H1 (cell line): ENCODE measurements around the gene CDH16. TPM values are rescaled to one million over a fixed set of nuclear protein-coding genes. Genes with fewer than 3 reads are reported as not detected.

Source experiments
- CTCF ChIA-PET: fragments of 300-600 bp; sonication (Branson Sonifier 250); formaldehyde crosslinking; loops from one replicate; lab custom pipeline; 2021; ENCODE audit not compliant: partially characterized antibody; lab: Charles Lee
- POLR2A ChIA-PET: fragments of 300-600 bp; sonication (Branson Sonifier 250); formaldehyde crosslinking; loops from one replicate; lab custom pipeline; 2021; ENCODE audit warnings: inconsistent platforms; ENCODE audit not compliant: partially characterized antibody; lab: Charles Lee
- DNase-seq, 2 experiments: peaks; one replicate each; pipeline versions ENCODE4 v3.0.0 to v3.0.0-alpha.2; 2010 to 2022; ENCODE audit warnings: low spot score in 2 of 2, low read depth in 1 of 2, mixed read lengths in 1 of 2
- FAIRE-seq: peaks from 2 replicates; lab custom pipeline; 2011; peaks lifted over from hg19 to GRCh38; lab: Jason Lieb, UNC
- H2AFZ ChIP-seq: 2 replicates; pipeline ENCODE4 v1.8.1; 2012; ENCODE audit warnings: low read length, inconsistent platforms
- H2AK5ac ChIP-seq: 2 replicates; pipeline ENCODE4 v1.6.1; 2013; ENCODE audit warnings: low read depth, low read length
- H2BK120ac ChIP-seq: replicated peaks from 2 replicates; pipeline ENCODE3; 2013; ENCODE audit warnings: low read depth, low read length, inconsistent platforms
- H2BK12ac ChIP-seq: 2 replicates; pipeline ENCODE4 v1.6.1; 2013; ENCODE audit warnings: low read depth, low read length
- H2BK15ac ChIP-seq: 2 replicates; pipeline ENCODE4 v1.6.1; 2013; ENCODE audit warnings: low read length
- H2BK20ac ChIP-seq: 2 replicates; pipeline ENCODE4 v1.6.1; 2013; ENCODE audit warnings: low read length
- H2BK5ac ChIP-seq: 2 replicates; pipeline ENCODE4 v1.6.1; 2013; ENCODE audit warnings: low read depth, low read length
- H3K14ac ChIP-seq: 2 replicates; pipeline ENCODE4 v1.6.1; 2013; ENCODE audit warnings: inconsistent platforms; ENCODE audit not compliant: insufficient read length
- H3K18ac ChIP-seq: 2 replicates; pipeline ENCODE4 v1.6.1; 2013; ENCODE audit warnings: low read length; ENCODE audit errors: extremely low read depth
- H3K23ac ChIP-seq: 2 replicates; pipeline ENCODE4 v1.6.1; 2013; ENCODE audit warnings: inconsistent platforms; ENCODE audit not compliant: insufficient read length
- H3K23me2 ChIP-seq: 2 replicates; pipeline ENCODE4 v1.6.1; 2013; ENCODE audit warnings: low read depth, low read length
- H3K27ac ChIP-seq: 2 replicates; pipeline ENCODE4 v1.6.1; 2011; ENCODE audit warnings: low read depth, low read length, inconsistent platforms
- H3K27me3 ChIP-seq, 4 experiments: replicated peaks in 1 of 4; 1 replicate in 1 of 4; 2 replicates in 3 of 4; pipeline versions ENCODE4 v1.6.1 to v1.8.1; 2011 to 2013; ENCODE audit warnings: low read length in 3 of 4, mild to moderate bottlenecking in 3 of 4, inconsistent platforms in 2 of 4, mixed read lengths in 2 of 4, moderate library complexity in 1 of 4; ENCODE audit not compliant: control insufficient read depth in 3 of 4, insufficient read depth in 3 of 4; ENCODE audit errors: extremely low read depth in 1 of 4
- H3K36me3 ChIP-seq, 4 experiments: 2 replicates each; pipeline versions ENCODE4 v1.6.1 to v1.8.1; 2011 to 2013; ENCODE audit warnings: mild to moderate bottlenecking in 4 of 4, low read length in 3 of 4, moderate library complexity in 2 of 4, control low read depth in 1 of 4, inconsistent platforms in 1 of 4; ENCODE audit not compliant: insufficient read depth in 4 of 4, control insufficient read depth in 2 of 4
- H3K4ac ChIP-seq: replicated peaks from 2 replicates; pipeline ENCODE3; 2013; ENCODE audit warnings: low read length, low read depth, mixed read lengths, inconsistent platforms; ENCODE audit not compliant: insufficient read length
- H3K4me1 ChIP-seq, 4 experiments: replicated peaks in 1 of 4; 1 replicate in 1 of 4; 2 replicates in 3 of 4; pipeline versions ENCODE4 v1.6.1 to v1.8.1; 2011 to 2013; ENCODE audit warnings: low read length in 3 of 4, inconsistent platforms in 2 of 4, mixed read lengths in 1 of 4; ENCODE audit not compliant: insufficient read depth in 4 of 4, control insufficient read depth in 3 of 4
- H3K4me2 ChIP-seq, 2 experiments: 2 replicates each; pipeline versions ENCODE4 v1.6.1 to v1.8.1; 2011 to 2013; ENCODE audit warnings: low read depth in 2 of 2, low read length in 2 of 2, control low read depth in 1 of 2, inconsistent platforms in 1 of 2, mild to moderate bottlenecking in 1 of 2; ENCODE audit not compliant: insufficient read depth in 1 of 2
- H3K4me3 ChIP-seq, 4 experiments: fragments of 200-600, 300-600 bp in 1 of 4; sonication (generic), shearing (Covaris generic), sonication (Bioruptor Twin) in 1 of 4; 2 replicates each; pipeline versions ENCODE4 v1.5.1 to v1.8.1; 2011 to 2016; ENCODE audit warnings: low read length in 4 of 4, low read depth in 3 of 4, control low read depth in 2 of 4, inconsistent platforms in 2 of 4, mild to moderate bottlenecking in 2 of 4, mixed read lengths in 1 of 4, moderate library complexity in 1 of 4; ENCODE audit not compliant: insufficient read depth in 2 of 4; ENCODE audit errors: extremely low read depth in 1 of 4
- H3K56ac ChIP-seq: replicated peaks from 2 replicates; pipeline ENCODE3; 2013; ENCODE audit warnings: low read depth, mild to moderate bottlenecking, mixed read lengths, low read length, inconsistent platforms; ENCODE audit not compliant: insufficient read length
- H3K79me1 ChIP-seq: 2 replicates; pipeline ENCODE4 v1.6.1; 2013; ENCODE audit warnings: low read depth, low read length, control low read depth
- H3K79me2 ChIP-seq, 2 experiments: 2 replicates each; pipeline versions ENCODE4 v1.6.1 to v1.8.1; 2012 to 2013; ENCODE audit warnings: low read length in 2 of 2, mild to moderate bottlenecking in 2 of 2, inconsistent platforms in 1 of 2; ENCODE audit not compliant: insufficient read depth in 2 of 2, control insufficient read depth in 1 of 2
- H3K9ac ChIP-seq, 4 experiments: replicated peaks in 1 of 4; 1 replicate in 1 of 4; 2 replicates in 3 of 4; pipeline versions ENCODE4 v1.6.1 to v1.8.1; 2011 to 2013; ENCODE audit warnings: low read depth in 3 of 4, low read length in 3 of 4, control low read depth in 2 of 4, mild to moderate bottlenecking in 2 of 4, moderate library complexity in 2 of 4, inconsistent platforms in 1 of 4; ENCODE audit errors: extremely low read depth in 1 of 4
- H3K9me3 ChIP-seq, 2 experiments: 2 replicates each; pipeline versions ENCODE4 v1.6.1 to v1.8.1; 2012 to 2013; ENCODE audit warnings: mild to moderate bottlenecking in 2 of 2, moderate library complexity in 2 of 2, control low read depth in 1 of 2, inconsistent platforms in 1 of 2, low read depth in 1 of 2, low read length in 1 of 2, mixed read lengths in 1 of 2; ENCODE audit not compliant: insufficient read depth in 2 of 2
- H4K20me1 ChIP-seq, 2 experiments: replicated peaks in 1 of 2; 2 replicates each; pipeline versions ENCODE3 to v1.8.1; 2011 to 2013; ENCODE audit warnings: inconsistent platforms in 2 of 2, low read length in 2 of 2, mild to moderate bottlenecking in 1 of 2; ENCODE audit not compliant: insufficient read depth in 2 of 2, control insufficient read depth in 1 of 2
- H4K5ac ChIP-seq: 2 replicates; pipeline ENCODE4 v1.6.1; 2013; ENCODE audit warnings: low read length, low read depth, mixed read lengths, inconsistent platforms; ENCODE audit not compliant: insufficient read length
- H4K8ac ChIP-seq: 2 replicates; pipeline ENCODE4 v1.8.0; 2013; ENCODE audit warnings: mild to moderate bottlenecking, moderate library complexity, low read length, inconsistent platforms; ENCODE audit not compliant: insufficient read depth; ENCODE audit errors: extremely low read depth
- H4K91ac ChIP-seq: replicated peaks from 2 replicates; pipeline ENCODE3; 2013; ENCODE audit warnings: low read length, mixed read lengths, inconsistent platforms; ENCODE audit not compliant: insufficient read length
- HDAC6 ChIP-seq: IDR thresholded peaks from one replicate; pipeline ENCODE4 v1.7.1; 2012; ENCODE audit warnings: low read depth, mild to moderate bottlenecking, inconsistent platforms, low read length, moderate library complexity
- MAFK ChIP-seq: IDR thresholded peaks from 2 replicates; pipeline ENCODE4 v1.6.1; 2012; ENCODE audit warnings: low read depth, mild to moderate bottlenecking, improper control_type of control experiment, low read length
- MAX ChIP-seq: IDR thresholded peaks from 2 replicates; pipeline ENCODE4 v1.6.1; 2012; ENCODE audit warnings: inconsistent platforms
- NRF1 ChIP-seq: IDR thresholded peaks from 2 replicates; pipeline ENCODE4 v1.6.1; 2011; ENCODE audit warnings: mild to moderate bottlenecking, low read depth, low read length, improper control_type of control experiment
- WGBS, 2 experiments: shearing (Covaris generic) in 1 of 2; methylation state at CpG; one replicate each; pipeline versions ENCODE4 v1.1.6 to v1.1.7; 2013 to 2015; ENCODE audit warnings: low lambda C conversion rate in 2 of 2, mixed read lengths in 2 of 2, inconsistent platforms in 1 of 2, low coverage in 1 of 2, missing lambda C conversion rate in 1 of 2; ENCODE audit not compliant: insufficient replicate concordance in 2 of 2, insufficient coverage in 1 of 2, insufficient read length in 1 of 2; ENCODE audit errors: extremely low coverage in 1 of 2, missing lambda C conversion rate in 1 of 2; 5-methylcytosine and 5-hydroxymethylcytosine counted together
- polyA plus RNA-seq, 7 experiments: library from polyadenylated mRNA; depleted of rRNA in 3 of 7; stranded (reverse) in 5 of 7; unstranded in 2 of 7; fragments of >200 nt in 5 of 7; fragments of 200-250 nt in 2 of 7; gene quantifications; 1 replicate in 5 of 7; 2 replicates in 1 of 7; 4 replicates in 1 of 7; pipeline versions ENCODE4 v1.2.1 to v1.2.3, GENCODE V29; 2011 to 2013; ENCODE audit warnings: missing spikeins in 2 of 7, mixed read lengths in 2 of 7
- total RNA-seq: library from RNA; stranded (reverse); fragmentation: NEBNext Ultra II Directional; extraction: Animal tissue kit (Norgen Biotek cat#: 25700); gene quantifications from 2 replicates; pipeline ENCODE4 v1.2.1, GENCODE V29; 2021

The CDH16 gene
- total and polyA plus RNA-seq, 2 of the 8 experiments (the other 6 are each of a cell fraction or from before 2014, with no cell fraction given), result not detected

- H3K23ac ChIP-seq, result no peak within 1 kb of the TSS
- H3K27ac ChIP-seq, result no peak within 1 kb of the TSS
- no peak within 1 kb of the TSS for H2BK15ac ChIP-seq
- H3K4me2 ChIP-seq, result peak within 1 kb of the TSS; percentile 89 to 99
- H4K8ac ChIP-seq, result peak within 1 kb of the TSS; percentile 22; the same call in 1 of the 2 replicates
- peak within 1 kb of the TSS; percentile 42 to 78 (median 60) for H3K9ac ChIP-seq
- peaks cover 15% of the 10 kb centered on the region; the same call in 1 of the 2 replicates for H3K23me2 ChIP-seq
- peaks cover 2 to 9% of the 10 kb centered on the region in 2 experiments for H4K20me1 ChIP-seq
- H2BK120ac ChIP-seq, result no peak within 1 kb of the TSS
- peak within 1 kb of the TSS; percentile 79 to 92 (median 90) for H3K4me3 ChIP-seq
- DNase-seq, result no peak
- CTCF ChIA-PET, result interaction anchor here (1.0 to 3.2 kb wide), 3 partner anchors 10 to 43 kb away, joined by 3 to 10 read pairs (median 3); no protein-coding TSS in a partner anchor
- H2AFZ ChIP-seq, result peak within 1 kb of the TSS; percentile 77; the same call in 1 of the 2 replicates
- 67% methylated on average over 33 of the region's 44 CpGs; no CpG with 5 or more reads in 1 of the 2 experiments for WGBS, 2 experiments
- H2BK5ac ChIP-seq, result no peak within 1 kb of the TSS
- FAIRE-seq, result no peak
- H3K14ac ChIP-seq, result no peak within 1 kb of the TSS
- H3K4ac ChIP-seq, result peak within 1 kb of the TSS; percentile 91
- no peak within 1 kb of the TSS for H3K56ac ChIP-seq
- peaks cover 0 to 3% (median under 1%) of the 10 kb centered on the region in 4 experiments; a peak in 2 of 8 replicates for H3K36me3 ChIP-seq
- H3K18ac ChIP-seq, result peak within 1 kb of the TSS; percentile 95
- H4K91ac ChIP-seq, result peak within 1 kb of the TSS; percentile 60
- POLR2A ChIA-PET, result interaction anchor here (1.2 to 1.8 kb wide), 3 partner anchors 10 to 55 kb away, joined by 3 to 5 read pairs (median 3); partner anchors contain the start of gene PDP2
- H3K9me3 ChIP-seq, result no peaks in the 10 kb centered on the region
- TF ChIP-seq NRF1 (no peak), MAX (peak; percentile 29; the same call in 1 of the 2 replicates), HDAC6 (no peak), MAFK (no peak)
- H3K79me2 ChIP-seq, result no peaks in the 10 kb centered on the region; a peak in 1 of 4 replicates
- peak within 1 kb of the TSS; percentile 84; the same call in 1 of the 2 replicates for H2BK12ac ChIP-seq
- no peak within 1 kb of the TSS for H4K5ac ChIP-seq
- peaks cover 2% of the 10 kb centered on the region; the same call in 1 of the 2 replicates for H3K79me1 ChIP-seq
- no peak within 1 kb of the TSS; the same call in 1 of the 2 replicates for H2AK5ac ChIP-seq
- peaks cover 0 to 9% (median 5%) of the 10 kb centered on the region in 4 experiments; a peak in 4 of 7 replicates for H3K4me1 ChIP-seq
- H2BK20ac ChIP-seq, result no peak within 1 kb of the TSS
- peaks cover 0 to 9% (median 6%) of the 10 kb centered on the region in 4 experiments; a peak in 4 of 7 replicates for H3K27me3 ChIP-seq
Observed at GRCh38 chr16:66935314-66936011, 16.8 kb upstream of the CDH16 start, which contains the start of gene CES2. CES2 (plus strand) TSS chr16:66935516; CDS start chr16:66935636, 120 bp downstream.
